ENCODE results near the gene GCAT. TPM values are rescaled to one million over a fixed set of nuclear protein-coding genes. Genes with fewer than 3 reads are reported as not detected.
A peak's percentile ranks its signal among the peaks of the same experiment; 100 is the strongest.

The GCAT gene
- total RNA-seq, 1 donor from 2014 or later, result 11.9 TPM

DNA sequence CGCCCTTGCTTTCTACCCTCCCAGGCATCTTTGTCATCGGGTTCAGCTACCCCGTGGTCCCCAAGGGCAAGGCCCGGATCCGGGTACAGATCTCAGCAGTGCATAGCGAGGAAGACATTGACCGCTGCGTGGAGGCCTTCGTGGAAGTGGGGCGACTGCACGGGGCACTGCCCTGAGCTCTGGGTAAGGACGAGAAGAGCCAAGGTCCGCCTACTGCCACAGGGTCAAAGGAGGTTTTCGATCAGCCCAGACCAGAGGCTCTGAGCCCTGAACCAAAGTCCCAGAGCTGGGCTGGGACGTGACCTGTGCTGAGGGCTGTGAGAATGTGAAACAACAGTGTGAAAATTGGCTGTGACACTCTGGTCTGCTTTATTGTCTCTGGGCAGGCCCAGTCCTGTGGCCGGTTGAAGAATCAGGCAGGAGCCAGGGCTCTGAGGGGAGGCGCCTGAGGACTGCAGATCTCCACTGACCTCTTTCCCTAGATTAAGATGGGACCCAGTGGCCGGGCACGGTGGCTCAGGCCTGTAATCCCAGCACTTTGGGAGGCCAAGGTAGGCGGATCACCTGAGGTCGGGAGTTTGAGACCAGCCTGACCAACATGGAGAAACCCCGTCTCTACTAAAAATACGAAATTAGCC is 8.9 kb downstream of the GCAT start:
- peaks cover 4% of the 10 kb centered on the region for H3K9me3 Mint-ChIP-seq (ENCODE audit: unreplicated experiment)
- no peak for DNase-seq
- TF ChIP-seq, protein P1, sequence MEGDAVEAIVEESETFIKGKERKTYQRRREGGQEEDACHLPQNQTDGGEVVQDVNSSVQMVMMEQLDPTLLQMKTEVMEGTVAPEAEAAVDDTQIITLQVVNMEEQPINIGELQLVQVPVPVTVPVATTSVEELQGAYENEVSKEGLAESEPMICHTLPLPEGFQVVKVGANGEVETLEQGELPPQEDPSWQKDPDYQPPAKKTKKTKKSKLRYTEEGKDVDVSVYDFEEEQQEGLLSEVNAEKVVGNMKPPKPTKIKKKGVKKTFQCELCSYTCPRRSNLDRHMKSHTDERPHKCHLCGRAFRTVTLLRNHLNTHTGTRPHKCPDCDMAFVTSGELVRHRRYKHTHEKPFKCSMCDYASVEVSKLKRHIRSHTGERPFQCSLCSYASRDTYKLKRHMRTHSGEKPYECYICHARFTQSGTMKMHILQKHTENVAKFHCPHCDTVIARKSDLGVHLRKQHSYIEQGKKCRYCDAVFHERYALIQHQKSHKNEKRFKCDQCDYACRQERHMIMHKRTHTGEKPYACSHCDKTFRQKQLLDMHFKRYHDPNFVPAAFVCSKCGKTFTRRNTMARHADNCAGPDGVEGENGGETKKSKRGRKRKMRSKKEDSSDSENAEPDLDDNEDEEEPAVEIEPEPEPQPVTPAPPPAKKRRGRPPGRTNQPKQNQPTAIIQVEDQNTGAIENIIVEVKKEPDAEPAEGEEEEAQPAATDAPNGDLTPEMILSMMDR (IDR thresholded peaks at IDR 0.05; ENCODE audit: partially characterized antibody, unreplicated experiment), result no peak
- no peak overlapping the region for H3K4me3 Mint-ChIP-seq (ENCODE audit: unreplicated experiment)
- H3K27me3 Mint-ChIP-seq (ENCODE audit: unreplicated experiment), result peaks cover 10% of the 10 kb centered on the region
- H3K4me1 Mint-ChIP-seq (ENCODE audit: low read depth, unreplicated experiment), result peaks cover 2% of the 10 kb centered on the region
- H3K27ac Mint-ChIP-seq (ENCODE audit: unreplicated experiment), result no peak overlapping the region
- H3K36me3 Mint-ChIP-seq (ENCODE audit: unreplicated experiment), result no peaks in the 10 kb centered on the region

DNA sequence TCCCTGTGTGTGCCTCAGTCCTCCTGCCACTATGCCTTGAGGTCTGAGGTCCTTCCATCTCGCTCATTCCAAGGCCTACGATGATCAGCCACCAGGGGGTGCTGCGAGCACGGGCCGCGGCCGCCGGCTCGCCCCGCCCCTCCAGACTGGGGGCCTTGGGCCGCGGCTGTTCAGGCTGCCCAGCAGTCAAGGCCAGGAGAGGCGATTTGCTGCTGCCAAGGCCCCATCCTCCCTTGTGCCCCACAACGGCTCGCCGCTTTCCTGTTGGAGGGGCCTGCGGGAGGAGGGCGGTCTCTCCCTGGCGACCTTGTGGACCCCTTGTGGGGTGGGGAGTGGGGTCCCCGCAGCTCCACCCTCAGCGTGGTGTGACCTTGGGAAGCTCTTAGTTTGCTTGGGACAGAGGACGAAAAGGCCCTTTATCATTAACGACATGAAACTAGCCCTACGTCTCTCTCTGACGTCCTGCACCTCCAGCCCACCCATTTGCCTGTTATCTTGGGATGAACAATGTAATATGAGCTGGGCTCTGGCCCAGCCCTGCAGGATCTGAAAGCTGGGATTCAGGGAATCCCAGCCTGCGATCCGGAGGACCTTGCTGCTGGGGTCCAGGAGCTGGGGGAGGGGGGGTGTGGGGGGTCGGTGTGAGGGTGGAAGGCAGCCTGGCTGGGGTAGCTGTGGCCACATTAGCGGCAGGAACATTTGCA is 10.1 kb downstream of the GCAT start:
- H3K4me3 Mint-ChIP-seq (ENCODE audit: unreplicated experiment), result peak overlapping the region; percentile 61
- H3K4me1 Mint-ChIP-seq (ENCODE audit: low read depth, unreplicated experiment), result peaks cover 6% of the 10 kb centered on the region
- H3K27me3 Mint-ChIP-seq (ENCODE audit: unreplicated experiment), result peaks cover 14% of the 10 kb centered on the region
- no peaks in the 10 kb centered on the region for H3K36me3 Mint-ChIP-seq (ENCODE audit: unreplicated experiment)
- TF ChIP-seq, protein P1 (IDR thresholded peaks at IDR 0.05; ENCODE audit: partially characterized antibody, unreplicated experiment), result peak; percentile 96
- peak; percentile 92 for DNase-seq
- peaks cover 6% of the 10 kb centered on the region for H3K9me3 Mint-ChIP-seq (ENCODE audit: unreplicated experiment)
- peak overlapping the region; percentile 22 for H3K27ac Mint-ChIP-seq (ENCODE audit: unreplicated experiment)

DNA sequence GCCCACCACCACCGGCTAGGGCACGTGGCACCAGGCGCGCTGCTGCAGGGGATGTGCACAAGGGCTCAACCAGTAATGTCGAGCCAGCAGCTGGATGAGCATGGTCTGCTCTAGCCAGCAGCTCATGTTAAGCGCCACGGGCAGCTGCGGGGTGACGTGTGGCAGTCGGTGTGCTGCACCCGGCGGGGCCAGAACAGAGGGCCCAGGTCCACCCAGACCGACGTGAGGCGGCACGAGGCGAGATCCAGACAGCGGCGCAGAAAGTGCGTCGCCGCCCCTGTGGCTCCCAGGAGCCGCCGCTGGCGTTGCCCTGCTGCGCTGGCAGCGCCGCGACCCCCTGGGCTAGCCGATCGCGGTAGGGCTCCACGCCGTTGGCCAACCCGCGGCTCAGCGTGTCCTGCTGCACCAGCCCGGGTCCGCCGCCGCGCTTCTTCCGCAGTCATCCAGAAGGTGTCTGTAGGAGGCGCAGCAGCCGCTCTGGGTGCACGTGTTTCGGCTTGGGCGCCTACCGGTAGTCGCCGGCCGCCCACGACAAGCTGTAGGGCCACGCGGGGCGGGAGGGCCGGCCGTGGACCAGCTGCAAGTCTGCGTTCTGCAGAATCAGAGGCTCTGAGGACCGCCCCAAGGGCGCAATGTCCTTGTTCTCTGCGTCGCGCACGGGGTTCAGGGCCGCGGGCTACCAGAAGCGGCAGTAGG is 10.8 kb downstream of the GCAT start:
- no peaks in the 10 kb centered on the region for H3K36me3 Mint-ChIP-seq (ENCODE audit: unreplicated experiment)
- H3K27ac Mint-ChIP-seq (ENCODE audit: unreplicated experiment), result no peak overlapping the region
- peaks cover 6% of the 10 kb centered on the region for H3K4me1 Mint-ChIP-seq (ENCODE audit: low read depth, unreplicated experiment)
- H3K4me3 Mint-ChIP-seq (ENCODE audit: unreplicated experiment), result peak overlapping the region; percentile 73
- peak; percentile 77 for DNase-seq
- peaks cover 18% of the 10 kb centered on the region for H3K27me3 Mint-ChIP-seq (ENCODE audit: unreplicated experiment)
- TF ChIP-seq, protein P1 (IDR thresholded peaks at IDR 0.05; ENCODE audit: partially characterized antibody, unreplicated experiment), result peak; percentile 13
- peaks cover 8% of the 10 kb centered on the region for H3K9me3 Mint-ChIP-seq (ENCODE audit: unreplicated experiment)

DNA sequence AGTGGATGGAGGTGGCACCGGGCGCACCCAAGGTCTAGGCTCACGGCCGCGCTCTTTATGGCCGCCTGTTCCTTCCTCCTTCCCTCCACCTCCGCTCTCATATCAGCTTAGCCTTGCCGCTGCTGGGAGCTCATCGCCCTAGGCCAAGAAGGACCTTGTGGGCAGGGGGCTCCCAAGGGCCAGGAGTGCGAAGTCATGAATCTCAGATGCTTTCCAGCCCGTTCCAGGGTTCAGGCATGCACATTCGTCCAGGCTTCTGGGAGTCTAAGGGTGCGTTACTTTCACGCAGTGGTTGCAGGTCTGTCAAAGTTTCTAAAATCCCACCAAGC is 11.3 kb downstream of the GCAT start:
- Mint-ChIP-seq H3K9me3 (ENCODE audit: unreplicated experiment) (peaks cover 8% of the 10 kb centered on the region), H3K27me3 (ENCODE audit: unreplicated experiment) (peaks cover 21% of the 10 kb centered on the region), H3K27ac (ENCODE audit: unreplicated experiment) (peak overlapping the region; percentile 59), H3K4me1 (ENCODE audit: low read depth, unreplicated experiment) (peaks cover 6% of the 10 kb centered on the region), H3K4me3 (ENCODE audit: unreplicated experiment) (peak overlapping the region; percentile 73), H3K36me3 (ENCODE audit: unreplicated experiment) (no peaks in the 10 kb centered on the region)
- DNase-seq, result no peak
- TF ChIP-seq, protein P1 (IDR thresholded peaks at IDR 0.05; ENCODE audit: partially characterized antibody, unreplicated experiment), result no peak

DNA sequence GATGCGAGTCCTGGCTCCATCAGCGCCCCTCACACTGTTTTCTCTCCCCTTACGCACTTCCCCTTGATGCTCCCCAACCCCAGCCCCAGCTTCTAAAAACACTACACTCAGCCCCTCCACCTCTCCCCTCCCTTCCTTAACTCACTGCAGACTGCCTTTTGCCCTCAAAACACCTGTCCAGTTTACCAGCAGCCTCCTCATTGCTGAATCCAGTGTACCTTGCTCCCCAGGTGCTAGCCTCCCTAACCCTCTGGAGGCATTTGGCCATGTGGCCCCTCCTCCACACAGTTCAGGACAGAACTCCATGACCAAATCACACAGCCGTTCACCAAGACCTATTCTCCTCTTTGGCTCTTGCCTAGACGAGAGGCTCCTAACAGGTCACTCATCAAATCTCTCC is 12.6 kb downstream of the GCAT start:
- Mint-ChIP-seq H3K36me3 (ENCODE audit: unreplicated experiment) (no peaks in the 10 kb centered on the region), H3K4me3 (ENCODE audit: unreplicated experiment) (no peak overlapping the region), H3K9me3 (ENCODE audit: unreplicated experiment) (peaks cover 9% of the 10 kb centered on the region), H3K27me3 (ENCODE audit: unreplicated experiment) (peaks cover 24% of the 10 kb centered on the region), H3K27ac (ENCODE audit: unreplicated experiment) (no peak overlapping the region), H3K4me1 (ENCODE audit: low read depth, unreplicated experiment) (peaks cover 6% of the 10 kb centered on the region)
- DNase-seq, result no peak
- TF ChIP-seq, protein P1 (IDR thresholded peaks at IDR 0.05; ENCODE audit: partially characterized antibody, unreplicated experiment), result no peak
